Measurements from ENCODE around the gene SCYL1. TPM values are rescaled to one million over a fixed set of nuclear protein-coding genes. Genes with fewer than 3 reads are reported as not detected.

SCYL1 gene
- total and polyA plus RNA-seq, 7 donors, result 66.9 to 106 (median 87.4) TPM

- Histone ChIP-seq H3K36me3 (ENCODE audit: insufficient read depth in 1 of 2, low read depth in 1 of 2) (peaks cover 6 to 82% of the 10 kb centered on the region in 2 donors), H3K9me3 (no peaks in the 10 kb centered on the region), H3K27ac (peak overlapping the region; percentile 76), H3K4me3 (no peak overlapping the region), H3K4me1 (peaks cover 66% of the 10 kb centered on the region), H3K27me3 (ENCODE audit: insufficient read depth in 3 of 3, low read length in 2 of 3) (no peaks in the 10 kb centered on the region)
- ATAC-seq (no peak), DNase-seq (no peak)
- WGBS, 3 donors, result 87 to 95% (median 89%) methylated on average over 3 of the region's 3 CpGs
- no peak for TF ChIP-seq CTCF (IDR thresholded peaks at IDR 0.05)
- intact Hi-C loops (cut with DNase I), result no loop called here
Measured at GRCh38 chr11:65581928-65582327, 57.0 kb downstream of the SCYL1 start.

- Histone ChIP-seq H3K4me1 (peaks cover 71% of the 10 kb centered on the region), H3K4me3 (no peak overlapping the region), H3K27ac (peak overlapping the region; percentile 58), H3K27me3 (ENCODE audit: insufficient read depth in 3 of 3, low read length in 2 of 3) (no peaks in the 10 kb centered on the region), H3K9me3 (no peaks in the 10 kb centered on the region), H3K36me3 (ENCODE audit: insufficient read depth in 1 of 2, low read depth in 1 of 2) (peaks cover 6 to 82% of the 10 kb centered on the region in 2 donors)
- 74 to 92% (median 88%) methylated on average over 4 to 10 of the region's 10 CpGs for WGBS, 3 donors
- ATAC-seq, result no peak
- DNase-seq, result no peak
- intact Hi-C loops (cut with DNase I), result no loop called here
- TF ChIP-seq CTCF (IDR thresholded peaks at IDR 0.05), result no peak
Measured at GRCh38 chr11:65583589-65583988, 58.7 kb downstream of the SCYL1 start.

- H3K27ac ChIP-seq, result peak overlapping the region; percentile 58
Measured at GRCh38 chr11:65584106-65584505, 59.2 kb downstream of the SCYL1 start.

GRCh38 chr11:65584723-65585171 lies 59.9 kb downstream of the SCYL1 start:
- intact Hi-C loops (cut with DNase I), result no loop called here
- DNase-seq (no peak), ATAC-seq (no peak)
- Histone ChIP-seq H3K9me3 (no peaks in the 10 kb centered on the region), H3K4me1 (peaks cover 71% of the 10 kb centered on the region), H3K4me3 (no peak overlapping the region), H3K36me3 (ENCODE audit: insufficient read depth in 1 of 2, low read depth in 1 of 2) (peaks cover 6 to 76% of the 10 kb centered on the region in 2 donors), H3K27ac (peak overlapping the region; percentile 91), H3K27me3 (ENCODE audit: insufficient read depth in 3 of 3, low read length in 2 of 3) (no peaks in the 10 kb centered on the region)
- no peak for TF ChIP-seq CTCF (IDR thresholded peaks at IDR 0.05)
- 69 to 73% (median 71%) methylated on average over 39 to 46 of the region's 46 CpGs for WGBS, 3 donors

More at GRCh38 chr11:65584106-65584505, 59.2 kb downstream of the SCYL1 start:
- no peak overlapping the region for H3K4me3 ChIP-seq
- WGBS, 3 donors, result 52 to 71% (median 56%) methylated on average over 8 of the region's 8 CpGs
- ATAC-seq, result no peak
- no peak for TF ChIP-seq CTCF (IDR thresholded peaks at IDR 0.05)
- H3K4me1 ChIP-seq, result peaks cover 71% of the 10 kb centered on the region
- DNase-seq, result no peak
- intact Hi-C loops (cut with DNase I), result no loop called here
- peaks cover 6 to 79% of the 10 kb centered on the region in 2 donors for H3K36me3 ChIP-seq (ENCODE audit: insufficient read depth in 1 of 2, low read depth in 1 of 2)
- no peaks in the 10 kb centered on the region for H3K9me3 ChIP-seq
- H3K27me3 ChIP-seq (ENCODE audit: insufficient read depth in 3 of 3, low read length in 2 of 3), result no peaks in the 10 kb centered on the region

Data from psoas muscle (tissue), 8 donors.